Uterus (tissue), 2 donors: ENCODE results near the gene AP2A1.

Experiments
- CTCF ChIP-seq, 4 experiments: fragments of 200-600 bp in 2 of 4; fragments of 450-650 bp in 2 of 4; sonication (generic) in 2 of 4; IDR thresholded peaks; one replicate each; pipeline ENCODE4 v1.5.1; 2016 to 2019; ENCODE audit warnings: antibody characterized with exemption in 4 of 4, mild to moderate bottlenecking in 2 of 4, moderate library complexity in 1 of 4
- POLR2A ChIP-seq, 2 donors: fragments of 450-650 bp; IDR thresholded peaks; one replicate each; pipeline ENCODE4 v1.6.1; 2016; ENCODE audit warnings: antibody characterized with exemption in 2 of 2, mild to moderate bottlenecking in 1 of 2, moderate library complexity in 1 of 2

GRCh38 chr19:49749771-49750170 lies 17.0 kb upstream of the AP2A1 start:
- TF ChIP-seq CTCF (IDR thresholded peaks at IDR 0.05) (no peak), POLR2A (IDR thresholded peaks at IDR 0.05) (no peak)
